ENCODE data around the gene GABARAP.
"Not testable (repeated sequence)": the region's sequence is repeated elsewhere in the genome, so short reads cannot be mapped to it uniquely, and the experiment has no call there.

Gene GABARAP

GRCh38 chr17:7260651-7261378, 18.6 kb upstream of the GABARAP start:
- no peak for DNase-seq

GRCh38 chr17:7260151-7260550, 17.9 kb upstream of the GABARAP start:
- DNase-seq = no peak

GRCh38 chr17:7259555-7259889, 17.3 kb upstream of the GABARAP start:
- no peak for DNase-seq

GRCh38 chr17:7258731-7259554, 16.7 kb upstream of the GABARAP start:
- DNase-seq = no peak

GRCh38 chr17:7256766-7257456, 14.7 kb upstream of the GABARAP start:
- DNase-seq = no peak

- no peak for DNase-seq
Measured at GRCh38 chr17:7254511-7254910, 12.3 kb upstream of the GABARAP start.

GRCh38 chr17:7253082-7253481, 10.8 kb upstream of the GABARAP start:
- no peak for DNase-seq

- DNase-seq = peak; percentile 64
Measured at GRCh38 chr17:7252176-7253043, 10.2 kb upstream of the GABARAP start, which contains the start of gene ELP5. Gene ELP5, plus strand, starts transcription at chr17:7252215. Its CDS starts 336 bp downstream, at chr17:7252551.

- DNase-seq = peak; percentile 87
Measured at GRCh38 chr17:7251661-7252175, 9.5 kb upstream of the GABARAP start, which contains the start of gene CTDNEP1. Gene CTDNEP1, minus strand, starts transcription at chr17:7251734. Its CDS starts 438 bp downstream, at chr17:7251296.

- no peak for DNase-seq
Measured at GRCh38 chr17:7250695-7251627, 8.7 kb upstream of the GABARAP start.

GRCh38 chr17:7249830-7250229, 7.6 kb upstream of the GABARAP start:
- DNase-seq = no peak

- DNase-seq = no peak
Measured at GRCh38 chr17:7249214-7249613, 7.0 kb upstream of the GABARAP start.

- DNase-seq = no peak
Measured at GRCh38 chr17:7248796-7249195, 6.5 kb upstream of the GABARAP start.

GRCh38 chr17:7246779-7247178, 4.5 kb upstream of the GABARAP start:
- DNase-seq = no peak

- DNase-seq = not testable (repeated sequence)
Measured at GRCh38 chr17:7243838-7244237, 1.6 kb upstream of the GABARAP start.

GRCh38 chr17:7243453-7243729, 1.1 kb upstream of the GABARAP start:
- no peak for DNase-seq

GRCh38 chr17:7242717-7243452, 636 bp upstream of the GABARAP start:
- DNase-seq = peak; percentile 79

GRCh38 chr17:7241090-7241733, 1.0 kb downstream of the GABARAP start:
- DNase-seq = no peak

- no peak for DNase-seq
Measured at GRCh38 chr17:7240375-7240774, 1.9 kb downstream of the GABARAP start.
